ENCODE data around the gene PPP1R3G. TPM values are rescaled to one million over a fixed set of nuclear protein-coding genes. Genes with fewer than 3 reads are reported as not detected.
A peak's percentile ranks its signal among the peaks of the same experiment; 100 is the strongest.

PPP1R3G gene
- total and polyA plus RNA-seq, 2 of the 4 experiments (the other 2 are of a cell fraction), result 0.10 to 0.18 TPM

DNA sequence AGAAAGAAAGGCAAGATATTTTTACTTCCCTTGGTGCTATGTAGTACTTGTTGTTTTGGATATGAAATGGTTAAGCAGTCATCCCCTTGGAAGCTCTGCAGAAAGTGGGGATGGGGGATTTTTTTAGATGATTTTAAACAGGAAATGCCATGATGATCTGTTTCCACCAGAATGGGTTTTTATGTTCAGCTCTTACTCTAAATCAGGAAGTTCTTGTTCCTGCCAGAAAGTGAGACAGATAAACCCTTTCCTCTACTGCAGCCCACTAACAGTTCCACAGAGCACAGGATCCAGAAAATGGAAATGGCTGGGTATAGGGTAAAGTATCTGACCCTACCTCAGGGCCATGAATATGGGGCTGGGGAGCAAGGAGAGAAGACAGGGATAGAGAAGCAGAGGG lies 32.1 kb upstream of the PPP1R3G start:
- Histone ChIP-seq H3K4me1 (ENCODE audit: control insufficient read depth, insufficient read depth, low read length) (peaks cover 7% of the 10 kb centered on the region), H3K18ac (ENCODE audit: low read depth, low read length) (peak overlapping the region; percentile 78; the same call in 1 of the 2 replicates), H3K79me1 (ENCODE audit: low read depth in 1 of 2, low read length in 2 of 2) (no peaks in the 10 kb centered on the region), H2AK9ac (replicated peaks; ENCODE audit: low read depth, low read length, poor library complexity) (no peak overlapping the region), H4K5ac (ENCODE audit: low read depth, low read length) (peak overlapping the region; percentile 96), H2BK120ac (ENCODE audit: low read depth, low read length) (peak overlapping the region; percentile 85), H3K23ac (ENCODE audit: low read depth, low read length) (no peak overlapping the region), H4K91ac (ENCODE audit: insufficient read depth, low read depth, low read length) (peak overlapping the region; percentile 93), H3K4me2 (ENCODE audit: low read depth, low read length) (peak overlapping the region; percentile 74), H3K9ac (ENCODE audit: low read depth, low read length) (peak overlapping the region; percentile 44; the same call in 1 of the 2 replicates), H3K56ac (ENCODE audit: extremely low read depth, insufficient read depth, low read length) (peak overlapping the region; percentile 55; the same call in 1 of the 2 replicates), H3K4ac (ENCODE audit: low read depth, low read length) (peak overlapping the region; percentile 83), H3K27ac (ENCODE audit: insufficient read depth, low read length) (peak overlapping the region; percentile 82; the same call in 1 of the 2 replicates), H2BK5ac (ENCODE audit: low read depth, low read length, poor library complexity, severe bottlenecking) (peak overlapping the region; percentile 80), H2BK20ac (ENCODE audit: low read depth, low read length) (peak overlapping the region; percentile 73; the same call in 1 of the 2 replicates), H3K27me3 (ENCODE audit: control insufficient read depth, insufficient read depth, low read length) (no peaks in the 10 kb centered on the region), H4K8ac (ENCODE audit: low read depth in 2 of 2, low read length in 2 of 2) (peak overlapping the region in 1 of 2 experiments; percentile 86; a peak in 2 of 4 replicates), H3K36me3 (ENCODE audit: control insufficient read depth, insufficient read depth, low read length) (peaks cover 1% of the 10 kb centered on the region; the same call in 1 of the 2 replicates), H4K20me1 (ENCODE audit: insufficient read depth, low read length) (0 out of 2 replicates have a peak, but pooled peaks cover 4% of the 10 kb centered on the region), H2AK5ac (ENCODE audit: low read depth, low read length) (peak overlapping the region; percentile 75; the same call in 1 of the 2 replicates), H3K9me1 (ENCODE audit: insufficient read depth, low read length) (peaks cover 4% of the 10 kb centered on the region; the same call in 1 of the 2 replicates), H3K9me3 (ENCODE audit: control insufficient read depth, insufficient read depth, low read length) (peaks cover 12% of the 10 kb centered on the region), H2AFZ (replicated peaks; ENCODE audit: low read length, poor library complexity) (peak overlapping the region; percentile 71), H3K4me3 (ENCODE audit: insufficient read depth, low read depth, low read length) (no peak overlapping the region), H3K14ac (replicated peaks; ENCODE audit: low read depth, low read length) (peak overlapping the region; percentile 86), H2BK15ac (ENCODE audit: low read depth, low read length) (peak overlapping the region; percentile 94; the same call in 1 of the 3 replicates)
- dilution Hi-C loops (cut with HindIII; ENCODE audit: low sequenced_read_pairs, unreplicated experiment) (no loop called here), intact Hi-C loops (cut with micrococcal nuclease) (no loop called here), in situ Hi-C loops (cut with MboI; ENCODE audit: low sequenced_read_pairs) (no loop called here)
- TF ChIP-seq FOS (IDR thresholded peaks at IDR 0.05; ENCODE audit: low read depth, low read length) (no peak), BHLHE40 (IDR thresholded peaks at IDR 0.05; ENCODE audit: low read depth, low read length) (no peak), NFE2L2 (IDR thresholded peaks at IDR 0.05; ENCODE audit: low read depth, low read length) (no peak), RCOR1 (IDR thresholded peaks at IDR 0.05; ENCODE audit: insufficient replicate concordance, low read length) (no peak), SMC3 (IDR thresholded peaks at IDR 0.05; ENCODE audit: low read depth, low read length) (no peak), CEBPB (IDR thresholded peaks at IDR 0.05; ENCODE audit: low read depth, low read length) (no peak), RFX5 (IDR thresholded peaks at IDR 0.05; ENCODE audit: low read depth, low read length) (no peak), POLR2A (IDR thresholded peaks at IDR 0.05; ENCODE audit: low read depth, low read length) (no peak), MAZ (IDR thresholded peaks at IDR 0.05; ENCODE audit: borderline replicate concordance, low read depth, low read length) (no peak), RAD21 (IDR thresholded peaks at IDR 0.05; ENCODE audit: low read length) (no peak), MXI1 (IDR thresholded peaks at IDR 0.05; ENCODE audit: borderline replicate concordance, low read depth, low read length) (no peak), CHD1 (IDR thresholded peaks at IDR 0.05; ENCODE audit: low read depth, low read length) (no peak), MAFK (IDR thresholded peaks at IDR 0.05; ENCODE audit: low read depth, low read length) (no peak)
- TF ChIP-seq, protein P1, sequence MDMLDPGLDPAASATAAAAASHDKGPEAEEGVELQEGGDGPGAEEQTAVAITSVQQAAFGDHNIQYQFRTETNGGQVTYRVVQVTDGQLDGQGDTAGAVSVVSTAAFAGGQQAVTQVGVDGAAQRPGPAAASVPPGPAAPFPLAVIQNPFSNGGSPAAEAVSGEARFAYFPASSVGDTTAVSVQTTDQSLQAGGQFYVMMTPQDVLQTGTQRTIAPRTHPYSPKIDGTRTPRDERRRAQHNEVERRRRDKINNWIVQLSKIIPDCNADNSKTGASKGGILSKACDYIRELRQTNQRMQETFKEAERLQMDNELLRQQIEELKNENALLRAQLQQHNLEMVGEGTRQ (IDR thresholded peaks at IDR 0.05; ENCODE audit: low read depth, low read length), result no peak
- TF ChIP-seq, protein P2, sequence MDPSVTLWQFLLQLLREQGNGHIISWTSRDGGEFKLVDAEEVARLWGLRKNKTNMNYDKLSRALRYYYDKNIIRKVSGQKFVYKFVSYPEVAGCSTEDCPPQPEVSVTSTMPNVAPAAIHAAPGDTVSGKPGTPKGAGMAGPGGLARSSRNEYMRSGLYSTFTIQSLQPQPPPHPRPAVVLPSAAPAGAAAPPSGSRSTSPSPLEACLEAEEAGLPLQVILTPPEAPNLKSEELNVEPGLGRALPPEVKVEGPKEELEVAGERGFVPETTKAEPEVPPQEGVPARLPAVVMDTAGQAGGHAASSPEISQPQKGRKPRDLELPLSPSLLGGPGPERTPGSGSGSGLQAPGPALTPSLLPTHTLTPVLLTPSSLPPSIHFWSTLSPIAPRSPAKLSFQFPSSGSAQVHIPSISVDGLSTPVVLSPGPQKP (IDR thresholded peaks at IDR 0.05; ENCODE audit: borderline replicate concordance, low read depth, low read length), result no peak
- TF ChIP-seq, protein P3, sequence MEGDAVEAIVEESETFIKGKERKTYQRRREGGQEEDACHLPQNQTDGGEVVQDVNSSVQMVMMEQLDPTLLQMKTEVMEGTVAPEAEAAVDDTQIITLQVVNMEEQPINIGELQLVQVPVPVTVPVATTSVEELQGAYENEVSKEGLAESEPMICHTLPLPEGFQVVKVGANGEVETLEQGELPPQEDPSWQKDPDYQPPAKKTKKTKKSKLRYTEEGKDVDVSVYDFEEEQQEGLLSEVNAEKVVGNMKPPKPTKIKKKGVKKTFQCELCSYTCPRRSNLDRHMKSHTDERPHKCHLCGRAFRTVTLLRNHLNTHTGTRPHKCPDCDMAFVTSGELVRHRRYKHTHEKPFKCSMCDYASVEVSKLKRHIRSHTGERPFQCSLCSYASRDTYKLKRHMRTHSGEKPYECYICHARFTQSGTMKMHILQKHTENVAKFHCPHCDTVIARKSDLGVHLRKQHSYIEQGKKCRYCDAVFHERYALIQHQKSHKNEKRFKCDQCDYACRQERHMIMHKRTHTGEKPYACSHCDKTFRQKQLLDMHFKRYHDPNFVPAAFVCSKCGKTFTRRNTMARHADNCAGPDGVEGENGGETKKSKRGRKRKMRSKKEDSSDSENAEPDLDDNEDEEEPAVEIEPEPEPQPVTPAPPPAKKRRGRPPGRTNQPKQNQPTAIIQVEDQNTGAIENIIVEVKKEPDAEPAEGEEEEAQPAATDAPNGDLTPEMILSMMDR (conservative IDR thresholded peaks at IDR 0.05; ENCODE audit: low read depth, low read length), result no peak
- peak; percentile 71 for DNase-seq
- no TSS peak for BruUV-seq (replicated peaks)
- ChIA-PET CTCF (no interaction called here), POLR2A (ENCODE audit: unreplicated experiment) (interaction anchor here (0.9 kb wide), 1 partner anchor 17 kb away, joined by 5 read pairs; no protein-coding TSS in a partner anchor)
- ATAC-seq (ENCODE audit: low read depth), result no peak; the same call in 1 of the 2 replicates

All from IMR-90 (cell line).